Keratinocyte (primary cell): ENCODE results near the gene BRD8. TPM values are rescaled to one million over a fixed set of nuclear protein-coding genes. Genes with fewer than 3 reads are reported as not detected.

Source experiments
- DNase-seq: peaks from one replicate; pipeline ENCODE4 v3.0.0-alpha.2; 2011; ENCODE audit warnings: low read depth, missing footprints, low spot score
- FAIRE-seq: peaks from 2 replicates; lab custom pipeline; 2011; peaks lifted over from hg19 to GRCh38; lab: Jason Lieb, UNC
- H2AFZ ChIP-seq: 2 replicates; pipeline ENCODE4 v1.6.0; 2012; ENCODE audit warnings: low read length, control low read depth, inconsistent platforms; ENCODE audit not compliant: control insufficient read depth
- H3K27ac ChIP-seq: 2 replicates; pipeline ENCODE4 v1.5.1; 2011; ENCODE audit warnings: low read length; ENCODE audit not compliant: control insufficient read depth, insufficient read depth
- H3K27me3 ChIP-seq: 3 replicates; pipeline ENCODE4 v1.6.0; 2011; ENCODE audit warnings: low read length; ENCODE audit not compliant: control insufficient read depth, insufficient read depth; ENCODE audit errors: extremely low read depth
- H3K36me3 ChIP-seq, 2 experiments: 2 replicates in 1 of 2; 3 replicates in 1 of 2; pipeline ENCODE4 v1.5.1; 2011; ENCODE audit warnings: low read length in 2 of 2, mild to moderate bottlenecking in 1 of 2; ENCODE audit not compliant: control insufficient read depth in 2 of 2, insufficient read depth in 2 of 2; ENCODE audit errors: extremely low read depth in 1 of 2
- H3K4me1 ChIP-seq: 3 replicates; pipeline ENCODE4 v1.5.1; 2011; ENCODE audit warnings: low read length; ENCODE audit not compliant: control insufficient read depth, insufficient read depth; ENCODE audit errors: extremely low read depth
- H3K4me2 ChIP-seq: 3 replicates; pipeline ENCODE4 v1.6.0; 2011; ENCODE audit warnings: low read depth, low read length; ENCODE audit not compliant: control insufficient read depth, insufficient read depth; ENCODE audit errors: extremely low read depth
- H3K4me3 ChIP-seq, 3 experiments: fragments of 200-600 bp in 1 of 3; sonication (generic) in 1 of 3; 2 replicates in 2 of 3; 3 replicates in 1 of 3; pipeline ENCODE4 v1.5.1; 2011 to 2016; ENCODE audit warnings: low read length in 3 of 3, mild to moderate bottlenecking in 3 of 3, control low read depth in 2 of 3, inconsistent platforms in 1 of 3, low read depth in 1 of 3, mixed read lengths in 1 of 3, mixed run types in 1 of 3, moderate library complexity in 1 of 3; ENCODE audit not compliant: control insufficient read depth in 2 of 3, insufficient read depth in 2 of 3; ENCODE audit errors: extremely low read depth in 1 of 3
- H3K79me2 ChIP-seq: 2 replicates; pipeline ENCODE4 v1.6.0; 2012; ENCODE audit warnings: low read length; ENCODE audit not compliant: control insufficient read depth, insufficient read depth
- H3K9ac ChIP-seq: 3 replicates; pipeline ENCODE4 v1.6.0; 2011; ENCODE audit warnings: low read length; ENCODE audit not compliant: control insufficient read depth, insufficient read depth; ENCODE audit errors: extremely low read depth
- H3K9me1 ChIP-seq: 3 replicates; pipeline ENCODE4 v1.6.0; 2011; ENCODE audit warnings: low read length; ENCODE audit not compliant: control insufficient read depth, insufficient read depth; ENCODE audit errors: extremely low read depth
- H3K9me3 ChIP-seq: 2 replicates; pipeline ENCODE4 v1.5.1; 2012; ENCODE audit warnings: low read depth, low read length; ENCODE audit not compliant: control insufficient read depth
- H4K20me1 ChIP-seq: 3 replicates; pipeline ENCODE4 v1.6.0; 2011; ENCODE audit warnings: low read length; ENCODE audit not compliant: control insufficient read depth, insufficient read depth; ENCODE audit errors: extremely low read depth
- CTCF ChIP-seq, 3 experiments: IDR thresholded peaks in 1 of 3; conservative IDR thresholded peaks in 1 of 3; optimal IDR thresholded peaks in 1 of 3; 2 replicates in 2 of 3; 3 replicates in 1 of 3; pipeline versions ENCODE3 to v1.5.1; 2011; ENCODE audit warnings: low read length in 3 of 3, mild to moderate bottlenecking in 3 of 3, moderate library complexity in 2 of 3, control low read depth in 1 of 3, inconsistent platforms in 1 of 3; ENCODE audit not compliant: insufficient read depth in 2 of 3; ENCODE audit errors: extremely low read depth in 1 of 3
- EZH2 ChIP-seq: IDR thresholded peaks from one replicate; pipeline ENCODE4 v1.6.1; 2012; ENCODE audit warnings: inconsistent platforms, mild to moderate bottlenecking, low read length, moderate library complexity
- dilution Hi-C: fragments of 300-500 bp; cut with MboI; formaldehyde crosslinking; loops from one replicate; pipeline ENCODE4 v1.7.0; 2020; ENCODE audit warnings: low sequenced_read_pairs; ENCODE audit not compliant: extremely low pct_ligation_motif_present
- polyA plus RNA-seq, 5 experiments: library from polyadenylated mRNA; depleted of rRNA in 3 of 5; stranded (reverse) in 3 of 5; stranded (forward) in 1 of 5; unstranded in 1 of 5; fragments of >200 nt; gene quantifications; 1 replicate in 1 of 5; 2 replicates in 3 of 5; 3 replicates in 1 of 5; pipeline versions ENCODE4 v1.2.1 to v1.2.3, GENCODE V29; 2011 to 2012; ENCODE audit warnings: missing spikeins in 2 of 5, low read depth in 1 of 5, low replicate concordance in 1 of 5

BRD8 gene
- polyA plus RNA-seq, 1 donor (not counting 4 experiments of a cell fraction or from before 2014, with no cell fraction given) = 36.4 TPM

- Histone ChIP-seq H3K9me3 (no peaks in the 10 kb centered on the region), H4K20me1 (no peaks in the 10 kb centered on the region), H3K27ac (no peak overlapping the region), H3K9me1 (no peaks in the 10 kb centered on the region), H3K27me3 (no peaks in the 10 kb centered on the region), H2AFZ (no peak overlapping the region), H3K79me2 (peaks cover 1% of the 10 kb centered on the region), H3K36me3 (peaks cover 21 to 43% of the 10 kb centered on the region in 2 experiments), H3K9ac (no peak overlapping the region), H3K4me1 (no peaks in the 10 kb centered on the region), H3K4me3 (no peak overlapping the region), H3K4me2 (no peak overlapping the region)
- TF ChIP-seq CTCF (optimal IDR thresholded peaks at IDR 0.05 in 1 of 3, IDR thresholded peaks at IDR 0.05 in 1 of 3, conservative IDR thresholded peaks at IDR 0.05 in 1 of 3; ENCODE audit: extremely low read depth in 1 of 3, insufficient read depth in 2 of 3, low read length in 3 of 3) (no peak), EZH2 (no peak)
- no peak for FAIRE-seq
- DNase-seq = no peak
- dilution Hi-C loops = no loop called here
Observed at GRCh38 chr5:138170299-138170698, 8.1 kb downstream of the BRD8 start.

GRCh38 chr5:138169124-138169523 is 9.3 kb downstream of the BRD8 start:
- Histone ChIP-seq H4K20me1 (no peaks in the 10 kb centered on the region), H3K79me2 (peaks cover 1% of the 10 kb centered on the region), H3K27ac (no peak overlapping the region), H3K27me3 (no peaks in the 10 kb centered on the region), H3K4me3 (no peak overlapping the region), H3K4me2 (no peak overlapping the region), H3K36me3 (peaks cover 30 to 53% of the 10 kb centered on the region in 2 experiments), H3K9me1 (no peaks in the 10 kb centered on the region), H2AFZ (no peak overlapping the region), H3K9ac (no peak overlapping the region), H3K4me1 (no peaks in the 10 kb centered on the region), H3K9me3 (no peaks in the 10 kb centered on the region)
- dilution Hi-C loops = no loop called here
- DNase-seq (no peak), FAIRE-seq (no peak)
- TF ChIP-seq EZH2 = no peak
- TF ChIP-seq CTCF (optimal IDR thresholded peaks at IDR 0.05 in 1 of 3, IDR thresholded peaks at IDR 0.05 in 1 of 3, conservative IDR thresholded peaks at IDR 0.05 in 1 of 3; ENCODE audit: extremely low read depth in 1 of 3, insufficient read depth in 2 of 3, low read length in 3 of 3) = no peak
